Stomach (tissue), 4 donors: ENCODE data around the gene CUL7.

Source experiments
- CTCF ChIP-seq, 7 experiments: fragments of 450-650 bp in 4 of 7; fragments of 200-600 bp in 3 of 7; sonication (generic) in 3 of 7; IDR thresholded peaks; one replicate each; pipeline ENCODE4 v1.5.1; 2016 to 2019; ENCODE audit warnings: antibody characterized with exemption in 7 of 7, control low read depth in 2 of 7, mild to moderate bottlenecking in 1 of 7
- POLR2AphosphoS5 ChIP-seq, 3 donors: sonication (generic); formaldehyde crosslinking; IDR thresholded peaks; one replicate each; pipeline ENCODE4 v1.6.1; 2016; ENCODE audit warnings: antibody characterized with exemption in 3 of 3

GRCh38 chr6:43040542-43041257 is 13.0 kb downstream of the CUL7 start:
- no peak for TF ChIP-seq CTCF (IDR thresholded peaks at IDR 0.05)
- no peak for TF ChIP-seq POLR2AphosphoS5 (IDR thresholded peaks at IDR 0.05)
